HG03103 (cell line): ENCODE results near the gene MT3.
A peak's percentile ranks its signal among the peaks of the same experiment; 100 is the strongest.

ENCODE experiments used
- ATAC-seq: cut with Tn5 transposase; IDR thresholded peaks from one replicate; pipeline ENCODE4 v1.9.1; 2021; ENCODE audit warnings: low read depth; ENCODE audit not compliant: unreplicated experiment

Gene MT3

DNA sequence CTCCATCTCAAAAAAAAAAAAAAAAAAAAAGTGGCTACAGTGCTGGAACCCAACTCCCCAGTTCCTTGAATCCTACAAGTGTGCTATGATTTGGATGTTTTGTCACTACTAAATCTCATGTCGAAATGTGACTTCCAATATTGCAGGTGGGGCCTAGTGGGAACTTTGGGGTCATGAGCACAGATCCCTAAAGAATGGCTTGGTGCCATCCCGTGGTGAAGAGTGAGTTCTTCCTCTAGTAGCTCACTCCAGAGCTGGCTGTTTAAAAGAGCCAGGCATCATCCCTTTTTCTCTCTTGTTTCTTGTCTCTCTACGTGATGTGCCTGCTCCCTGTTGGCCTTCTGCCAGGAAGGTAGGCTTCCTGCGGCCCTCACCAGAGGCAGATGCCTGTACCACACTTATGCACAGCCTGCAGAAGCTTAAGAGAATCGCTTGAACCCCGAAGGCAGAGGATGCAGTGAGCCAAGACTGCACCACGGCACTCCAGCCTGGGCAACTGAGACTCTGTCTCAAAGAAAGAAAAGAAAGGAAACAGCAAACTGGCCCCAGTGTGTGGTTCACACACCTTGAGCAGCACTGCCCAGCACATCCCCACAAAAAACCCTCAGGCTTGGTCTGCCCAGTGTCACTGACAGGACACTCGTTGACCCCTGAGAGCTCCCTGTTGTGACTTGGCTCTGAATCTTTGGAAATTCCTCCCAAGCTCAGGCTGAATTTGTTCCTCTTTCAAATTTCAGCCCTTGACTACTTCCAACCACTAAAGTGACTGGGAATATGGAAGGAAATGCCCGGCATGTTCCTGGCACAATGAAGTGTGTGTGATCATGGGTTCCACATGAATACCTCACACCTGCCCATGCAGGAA is 39.4 kb downstream of the MT3 start:
- ATAC-seq, result no peak

DNA sequence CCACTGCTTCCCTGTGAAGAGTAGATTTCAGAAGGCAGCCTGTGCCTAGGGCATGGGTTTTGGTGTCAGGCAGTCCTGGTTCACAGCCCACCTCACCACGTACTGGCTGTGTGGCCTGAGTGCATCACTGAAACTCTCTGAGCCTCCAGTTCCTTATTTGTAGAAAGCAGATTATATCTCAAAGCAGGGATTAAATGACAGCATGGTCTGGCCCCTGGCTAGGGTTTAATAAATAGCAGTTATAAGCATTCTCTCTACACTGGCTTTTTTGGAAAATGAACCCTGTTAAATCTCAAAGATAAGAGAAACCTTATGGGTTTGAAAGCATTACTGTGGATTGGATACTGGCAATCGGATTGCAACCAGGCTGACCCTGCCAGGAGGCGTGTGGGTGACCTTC is 40.2 kb downstream of the MT3 start:
- ATAC-seq, result no peak

DNA sequence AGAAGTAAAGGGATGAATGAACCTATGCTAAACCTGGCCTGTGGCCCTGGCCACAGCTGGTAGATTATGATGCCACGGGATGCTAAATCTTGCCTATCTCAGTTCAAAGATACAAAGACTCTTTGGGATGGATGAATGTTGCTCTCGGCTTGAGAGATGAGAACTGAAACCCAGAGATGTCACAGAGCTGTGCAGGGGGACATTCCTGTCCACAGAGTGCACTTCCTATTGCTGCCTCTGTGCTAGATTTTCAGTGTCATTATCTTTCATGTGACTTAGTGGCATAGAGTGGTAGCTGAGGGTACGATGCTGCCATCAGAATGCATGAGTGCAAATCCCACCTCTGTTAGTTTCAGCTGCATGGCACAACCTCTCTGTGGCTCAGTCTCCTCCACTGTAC is 40.8 kb downstream of the MT3 start:
- ATAC-seq, result peak; percentile 73

DNA sequence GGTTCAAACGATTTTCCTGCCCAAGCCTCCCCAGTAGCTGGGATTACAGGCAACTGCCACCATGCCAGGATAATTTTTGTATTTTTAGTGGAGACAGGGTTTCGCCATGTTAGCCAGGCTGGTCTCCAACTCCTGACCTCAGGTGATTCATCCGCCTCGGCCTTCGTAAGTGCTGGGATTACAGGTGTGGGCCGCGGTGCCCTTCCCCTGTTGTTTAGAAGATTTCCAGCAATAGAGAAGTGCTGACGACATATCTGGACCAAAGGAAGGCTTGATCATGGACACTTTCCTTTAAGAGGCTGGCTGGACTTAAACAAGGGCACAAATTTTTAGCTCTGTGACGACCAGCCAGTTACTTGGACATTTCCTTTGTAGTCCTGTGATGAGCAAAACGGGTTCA is 41.9 kb downstream of the MT3 start:
- no peak for ATAC-seq

DNA sequence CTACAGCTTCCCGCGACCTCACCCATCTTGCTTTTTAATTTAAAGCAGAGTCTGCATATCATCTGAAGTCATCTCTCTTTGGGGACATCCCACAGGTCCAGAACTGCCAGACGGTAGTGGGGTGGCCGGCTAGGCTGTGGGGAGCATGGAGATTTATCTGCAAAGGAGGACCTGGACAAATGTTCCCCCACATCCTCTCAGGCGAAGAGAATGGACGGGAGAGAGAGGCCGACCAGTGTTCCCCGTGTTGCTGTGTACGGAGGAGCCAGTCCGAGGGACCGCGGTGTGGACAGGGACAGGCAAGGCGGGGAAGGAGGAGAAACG is 42.5 kb downstream of the MT3 start:
- no peak for ATAC-seq

DNA sequence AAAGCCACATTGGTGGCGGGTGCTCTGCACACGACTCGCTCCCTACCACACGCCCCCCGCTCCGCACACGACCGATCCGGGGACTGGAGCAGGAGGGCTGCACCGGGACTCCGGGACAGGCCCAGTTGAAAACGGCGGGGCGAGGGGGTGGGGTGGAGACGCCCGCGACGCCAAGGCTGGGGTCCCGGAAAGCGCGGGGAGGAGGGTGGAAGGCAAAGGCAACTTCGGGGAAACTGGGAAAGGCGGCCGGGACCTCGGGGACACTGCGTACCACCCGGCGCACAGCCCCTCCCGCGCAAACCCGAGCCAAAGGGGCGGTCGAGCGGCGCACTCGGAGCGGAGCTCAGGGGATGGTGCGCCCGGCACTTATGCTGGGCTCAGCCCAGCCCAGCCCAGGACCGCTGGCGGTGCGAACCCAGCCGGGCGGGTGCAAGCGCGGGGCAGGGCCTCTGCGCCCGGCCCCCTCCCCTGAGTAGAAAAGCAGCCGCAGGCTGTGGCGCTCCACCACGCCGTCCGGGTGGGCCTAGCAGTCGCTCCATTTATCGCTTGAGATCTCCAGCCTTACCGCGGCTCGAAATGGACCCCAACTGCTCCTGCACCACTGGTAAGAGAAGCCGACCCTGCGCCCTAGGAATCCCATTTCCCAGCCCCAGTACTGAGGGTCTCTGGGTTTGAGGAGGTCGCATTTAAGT is 43.0 kb downstream of the MT3 start, which contains the start of gene MT1M:
TSS of gene MT1M (plus strand) at position 504 of the 692 bp plus-strand sequence. CDS start at position 577, 73 bp downstream.
- ATAC-seq, result no peak

DNA sequence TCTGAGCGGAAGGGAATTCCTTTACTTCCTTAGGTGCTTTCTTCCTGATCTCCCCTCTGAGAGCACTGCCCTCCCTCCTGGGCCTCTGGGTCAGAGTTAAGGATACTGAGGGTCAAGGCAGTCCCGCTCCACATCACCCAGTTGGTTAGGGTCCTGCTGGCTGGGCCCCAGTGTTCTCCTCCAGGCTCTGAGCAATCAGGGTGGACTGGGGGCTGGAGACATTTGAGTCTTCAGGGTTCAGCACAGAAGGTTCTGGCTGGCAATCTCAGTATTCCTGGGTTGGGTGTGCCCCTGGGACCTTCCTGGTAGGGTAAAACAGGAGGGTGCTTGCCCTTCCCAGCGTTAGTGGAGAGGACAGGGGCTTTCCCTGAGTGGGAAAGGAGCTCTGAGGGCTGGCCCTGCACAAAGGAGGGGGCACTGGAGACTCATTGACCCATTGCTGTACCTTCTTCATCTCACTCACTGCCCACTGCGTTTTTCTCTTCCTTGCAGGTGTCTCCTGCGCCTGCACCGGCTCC is 43.6 kb downstream of the MT3 start:
- ATAC-seq, result no peak

DNA sequence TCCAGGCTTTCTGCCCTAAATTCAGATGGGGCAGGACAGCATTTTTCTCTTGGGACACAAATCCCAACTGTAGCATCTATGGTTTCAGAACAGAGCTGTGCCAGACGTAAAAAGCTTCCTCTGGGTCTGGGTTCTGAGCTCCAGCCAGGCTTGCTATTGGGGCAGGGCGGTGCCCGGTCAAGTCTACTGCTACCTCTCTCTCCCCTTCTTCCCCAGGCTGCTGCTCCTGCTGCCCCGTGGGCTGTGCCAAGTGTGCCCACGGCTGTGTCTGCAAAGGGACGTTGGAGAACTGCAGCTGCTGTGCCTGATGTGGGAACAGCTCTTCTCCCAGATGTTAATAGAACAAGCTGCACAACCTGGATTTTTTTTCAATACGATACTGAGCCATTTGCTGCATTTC is 44.2 kb downstream of the MT3 start:
- no peak for ATAC-seq

DNA sequence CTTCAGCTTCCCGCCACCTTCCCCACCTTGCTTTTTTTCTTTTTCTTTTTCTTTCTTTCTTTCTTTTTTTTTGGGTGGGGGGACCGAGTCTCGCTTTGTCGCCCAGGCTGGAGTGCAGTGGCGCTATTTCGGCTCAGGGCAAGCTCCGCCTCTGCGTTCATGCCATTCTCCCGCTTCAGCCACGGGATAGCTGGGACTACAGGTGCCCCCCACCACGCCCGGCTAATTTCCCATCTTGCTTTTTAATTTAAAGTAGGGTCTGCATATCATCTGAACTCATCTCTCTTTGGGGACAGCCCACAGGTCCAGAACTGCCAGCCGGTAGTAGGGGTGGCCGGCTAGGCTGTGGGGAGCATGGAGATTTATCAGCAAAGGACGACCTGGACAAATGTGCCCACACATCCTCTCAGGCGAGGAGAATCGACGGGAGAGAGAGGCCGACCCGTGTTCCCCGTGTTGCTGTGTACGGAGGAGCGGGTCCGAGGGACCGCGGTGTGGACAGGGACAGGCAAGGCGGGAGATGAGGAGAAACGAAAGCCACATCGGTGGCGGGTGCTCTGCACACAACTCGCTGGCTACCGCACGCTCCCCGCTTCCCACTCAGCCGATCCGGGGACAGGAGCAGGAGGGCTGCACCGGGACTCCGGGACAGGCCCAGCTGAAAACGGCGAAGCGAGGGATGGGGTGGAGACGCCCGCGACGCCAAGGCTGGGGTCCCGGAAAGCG is 45.5 kb downstream of the MT3 start:
- no peak for ATAC-seq

DNA sequence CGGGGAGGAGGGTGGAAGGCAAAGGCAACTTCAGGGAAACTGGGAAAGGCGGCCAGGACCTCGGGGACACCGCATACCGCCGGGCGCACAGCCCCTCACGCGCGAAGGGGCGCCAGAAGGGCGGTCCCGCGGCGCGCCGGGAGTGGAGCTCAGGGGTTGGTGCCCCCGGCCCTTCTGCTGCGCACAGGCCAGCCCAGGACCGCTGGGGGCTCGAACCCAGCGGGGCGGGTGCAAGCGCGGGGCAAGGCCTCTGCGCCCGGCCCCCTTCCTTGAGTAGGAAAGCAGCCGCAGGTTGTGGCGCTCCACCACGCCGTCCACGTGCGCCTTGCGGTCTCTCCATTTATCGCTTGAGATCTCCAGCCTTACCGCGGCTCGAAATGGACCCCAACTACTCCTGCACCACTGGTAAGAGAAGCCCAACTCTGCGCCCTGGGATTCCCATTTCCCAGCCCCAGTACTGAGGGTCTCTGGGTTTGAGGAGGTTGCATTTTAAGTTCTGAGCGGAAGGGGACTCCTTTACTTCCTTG is 46.2 kb downstream of the MT3 start:
- no peak for ATAC-seq

DNA sequence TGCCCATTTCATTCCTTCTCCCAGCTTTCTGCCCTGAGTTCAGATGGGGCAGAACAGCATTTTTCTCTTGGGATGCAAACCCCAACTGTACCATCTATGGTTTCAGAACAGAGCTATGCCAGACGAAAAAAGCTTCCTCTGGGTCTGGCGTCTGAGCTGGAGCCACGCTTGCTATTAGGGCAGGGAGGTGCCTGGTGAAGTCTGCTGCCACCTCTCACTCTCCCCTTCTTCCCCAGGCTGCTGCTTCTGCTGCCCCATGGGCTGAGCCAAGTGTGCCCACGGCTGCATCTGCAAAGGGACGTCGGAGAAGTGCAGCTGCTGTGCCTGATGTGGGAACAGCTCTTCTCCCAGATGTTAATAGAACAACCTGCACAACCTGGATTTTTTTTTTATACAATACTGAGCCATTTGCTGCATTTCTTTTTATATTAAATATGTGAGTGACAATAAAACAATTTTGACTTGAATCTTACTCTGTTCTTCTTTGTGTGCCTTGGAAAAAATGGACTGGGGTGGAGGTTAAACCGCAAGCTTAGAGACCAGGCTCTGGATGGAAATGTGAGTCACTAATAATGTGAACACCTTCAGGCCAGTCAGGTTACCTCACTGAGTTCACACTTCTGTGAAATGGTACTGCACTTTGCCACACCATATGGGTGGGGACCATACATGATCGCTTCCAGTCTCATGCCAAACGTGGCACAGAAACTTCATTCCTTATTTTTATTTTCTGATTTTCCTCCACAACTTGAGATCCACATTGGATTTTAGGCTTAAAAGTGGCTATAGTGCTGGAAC is 47.5 kb downstream of the MT3 start:
- ATAC-seq, result no peak

DNA sequence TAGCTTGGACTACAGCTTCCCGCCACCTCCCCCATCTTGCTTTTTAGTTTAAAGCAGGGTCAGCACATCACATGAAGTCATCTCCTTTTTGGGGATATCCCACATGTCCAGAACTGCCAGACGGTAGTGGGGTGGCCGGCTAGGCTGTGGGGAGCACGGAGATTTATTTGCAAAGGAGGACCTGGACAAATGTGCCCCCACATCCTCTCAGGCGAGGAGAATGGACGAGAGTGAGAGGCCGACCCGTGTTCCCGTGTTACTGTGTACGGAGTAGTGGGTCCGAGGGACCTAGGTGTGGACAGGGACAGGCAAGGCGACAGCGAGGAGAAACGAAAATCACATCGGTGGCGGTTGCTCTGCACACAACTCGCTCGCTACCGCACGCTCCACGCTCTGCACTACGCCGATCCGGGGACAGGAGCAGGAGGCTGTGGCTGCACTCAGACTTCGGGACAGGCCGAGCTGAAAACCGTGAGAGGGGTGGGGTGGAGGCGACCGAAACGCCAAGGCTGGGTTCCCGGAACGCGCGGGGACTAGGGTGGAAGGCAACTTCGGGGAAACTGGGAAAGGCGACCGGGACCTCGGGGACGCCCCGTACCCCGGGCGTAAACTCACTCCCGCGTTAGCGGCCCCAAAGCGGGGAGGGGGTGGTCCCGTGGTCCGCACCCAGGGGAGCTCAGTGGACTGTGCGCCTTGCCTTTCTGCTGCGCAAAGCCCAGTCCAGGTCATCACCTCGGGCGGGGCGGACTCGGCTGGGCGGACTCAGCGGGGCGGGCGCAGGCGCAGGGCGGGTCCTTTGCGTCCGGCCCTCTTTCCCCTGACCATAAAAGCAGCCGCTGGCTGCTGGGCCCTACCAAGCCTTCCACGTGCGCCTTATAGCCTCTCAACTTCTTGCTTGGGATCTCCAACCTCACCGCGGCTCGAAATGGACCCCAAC is 48.8 kb downstream of the MT3 start, which contains the start of gene MT1A:
TSS of gene MT1A (plus strand) at position 853 of the 937 bp plus-strand sequence. CDS start at position 926, 73 bp downstream.
- ATAC-seq, result no peak

DNA sequence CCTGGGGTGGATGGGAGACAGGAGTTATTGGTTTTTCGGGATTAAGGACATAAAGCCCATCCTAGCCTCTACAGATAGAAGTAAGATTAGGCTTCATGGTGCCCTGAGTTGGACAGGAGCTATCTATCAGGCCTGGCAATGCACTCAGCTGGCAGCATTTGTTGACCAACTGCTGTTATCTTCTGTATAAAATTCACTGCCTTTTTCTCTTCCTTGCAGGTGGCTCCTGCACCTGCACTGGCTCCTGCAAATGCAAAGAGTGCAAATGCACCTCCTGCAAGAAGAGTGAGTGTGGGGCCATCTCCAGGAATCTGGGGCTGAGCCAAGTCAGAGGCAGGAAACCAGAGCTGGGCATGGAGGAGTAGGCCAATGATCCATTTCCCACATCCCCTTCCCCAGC is 49.7 kb downstream of the MT3 start:
- no peak for ATAC-seq

DNA sequence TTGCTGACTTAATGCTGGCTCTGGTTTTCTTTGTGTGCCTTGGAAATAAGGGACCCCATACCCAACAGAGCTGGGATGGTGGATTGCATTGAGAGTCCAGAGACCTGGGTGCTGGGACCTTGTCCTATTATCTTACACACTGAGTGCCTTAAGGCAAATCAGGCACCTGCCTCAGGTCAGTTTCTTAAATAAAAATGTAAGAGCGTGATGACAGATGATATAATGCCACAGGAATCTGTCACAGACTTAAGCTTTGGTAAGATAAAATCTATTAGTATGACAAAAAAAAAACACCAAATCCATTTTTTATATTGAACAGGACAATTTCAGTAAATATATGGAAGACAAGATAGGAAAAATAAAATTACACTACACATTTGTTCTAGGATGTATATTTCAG is 50.7 kb downstream of the MT3 start:
- ATAC-seq, result no peak
